GM06990 (cell line): ENCODE measurements around the gene EDC3.

Experiments used
- DNase-seq: peaks from one replicate; pipeline ENCODE4 v3.0.0-alpha.2; 2011; ENCODE audit not compliant: insufficient read length; ENCODE audit errors: extremely low read depth
- H3K27me3 ChIP-seq: replicated peaks from 2 replicates; pipeline ENCODE4 v1.6.0; 2011; ENCODE audit warnings: low read length; ENCODE audit not compliant: control insufficient read depth, insufficient read depth
- H3K36me3 ChIP-seq: 2 replicates; pipeline ENCODE4 v1.5.1; 2011; ENCODE audit warnings: low read length; ENCODE audit not compliant: control insufficient read depth, insufficient read depth
- H3K4me3 ChIP-seq: replicated peaks from 2 replicates; pipeline ENCODE4 v1.5.1; 2011; ENCODE audit warnings: low read depth, mild to moderate bottlenecking, control low read depth, low read length
- CTCF ChIP-seq: IDR thresholded peaks from 2 replicates; pipeline ENCODE4 v1.5.1; 2011; ENCODE audit warnings: low read length, control low read depth, mild to moderate bottlenecking, inconsistent platforms; ENCODE audit not compliant: insufficient read depth, poor library complexity, severe bottlenecking

EDC3 gene

GRCh38 chr15:74614744-74615507 is 80.9 kb downstream of the EDC3 start:
- H3K4me3 ChIP-seq = peak overlapping the region; percentile 78
- peak; percentile 91 for DNase-seq
- TF ChIP-seq CTCF = no peak
- H3K36me3 ChIP-seq = peaks cover 13% of the 10 kb centered on the region
- H3K27me3 ChIP-seq = no peaks in the 10 kb centered on the region

- Histone ChIP-seq H3K36me3 (peaks cover 6% of the 10 kb centered on the region), H3K27me3 (no peaks in the 10 kb centered on the region), H3K4me3 (peak overlapping the region; percentile 78)
- no peak for DNase-seq
- no peak for TF ChIP-seq CTCF
These were observed 81.7 kb downstream of the EDC3 start for GRCh38 chr15:74613953-74614743.

- Histone ChIP-seq H3K4me3 (no peak overlapping the region), H3K27me3 (no peaks in the 10 kb centered on the region), H3K36me3 (peaks cover 4% of the 10 kb centered on the region; the same call in 1 of the 2 replicates)
- TF ChIP-seq CTCF = no peak
- DNase-seq = no peak
These were observed 82.5 kb downstream of the EDC3 start for GRCh38 chr15:74613089-74613952.

- Histone ChIP-seq H3K4me3 (no peak overlapping the region), H3K27me3 (no peaks in the 10 kb centered on the region), H3K36me3 (no peaks in the 10 kb centered on the region)
- no peak for DNase-seq
- TF ChIP-seq CTCF = no peak
These were observed 83.1 kb downstream of the EDC3 start for GRCh38 chr15:74612677-74613076.

GRCh38 chr15:74611834-74612233 is 84.0 kb downstream of the EDC3 start:
- Histone ChIP-seq H3K36me3 (no peaks in the 10 kb centered on the region), H3K4me3 (no peak overlapping the region), H3K27me3 (no peaks in the 10 kb centered on the region)
- no peak for TF ChIP-seq CTCF
- no peak for DNase-seq
